ENCODE measurements around the gene HMCN2. TPM values are rescaled to one million over a fixed set of nuclear protein-coding genes. Genes with fewer than 3 reads are reported as not detected.

HMCN2 gene
- total RNA-seq, 4 donors from 2014 or later = 1.3 to 6.3 (median 3.5) TPM

DNA sequence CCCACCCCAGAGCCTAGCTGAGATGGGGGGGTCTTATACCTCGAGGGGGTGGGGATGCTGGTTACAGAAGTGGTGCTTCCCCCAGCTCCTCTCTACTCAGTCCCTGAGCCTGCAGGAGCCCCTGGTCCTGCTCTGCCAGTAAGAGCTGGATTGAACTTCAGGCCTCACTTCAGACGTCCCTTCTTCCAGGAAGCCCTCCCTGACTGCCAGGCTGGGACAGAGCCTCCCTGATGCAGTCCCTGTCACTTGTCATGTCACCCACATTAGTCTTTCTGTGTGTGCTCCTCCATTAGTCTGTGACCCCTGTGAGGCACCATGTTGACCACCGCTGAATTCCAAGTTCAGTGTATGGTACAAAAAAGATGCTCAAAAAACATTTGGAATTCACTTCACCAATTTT, 100.5 kb downstream of the HMCN2 start:
- Histone ChIP-seq H3K27me3 (peaks cover 3% of the 10 kb centered on the region), H3K9me3 (no peaks in the 10 kb centered on the region), H3K4me1 (no peaks in the 10 kb centered on the region), H3K27ac (no peak overlapping the region), H3K4me3 (no peak overlapping the region), H3K36me3 (no peaks in the 10 kb centered on the region)
- TF ChIP-seq POLR2AphosphoS5 (IDR thresholded peaks at IDR 0.05) = no peak
- no peak for TF ChIP-seq EP300 (IDR thresholded peaks at IDR 0.05)
- TF ChIP-seq POLR2A (IDR thresholded peaks at IDR 0.05) = no peak
- TF ChIP-seq, protein P1, sequence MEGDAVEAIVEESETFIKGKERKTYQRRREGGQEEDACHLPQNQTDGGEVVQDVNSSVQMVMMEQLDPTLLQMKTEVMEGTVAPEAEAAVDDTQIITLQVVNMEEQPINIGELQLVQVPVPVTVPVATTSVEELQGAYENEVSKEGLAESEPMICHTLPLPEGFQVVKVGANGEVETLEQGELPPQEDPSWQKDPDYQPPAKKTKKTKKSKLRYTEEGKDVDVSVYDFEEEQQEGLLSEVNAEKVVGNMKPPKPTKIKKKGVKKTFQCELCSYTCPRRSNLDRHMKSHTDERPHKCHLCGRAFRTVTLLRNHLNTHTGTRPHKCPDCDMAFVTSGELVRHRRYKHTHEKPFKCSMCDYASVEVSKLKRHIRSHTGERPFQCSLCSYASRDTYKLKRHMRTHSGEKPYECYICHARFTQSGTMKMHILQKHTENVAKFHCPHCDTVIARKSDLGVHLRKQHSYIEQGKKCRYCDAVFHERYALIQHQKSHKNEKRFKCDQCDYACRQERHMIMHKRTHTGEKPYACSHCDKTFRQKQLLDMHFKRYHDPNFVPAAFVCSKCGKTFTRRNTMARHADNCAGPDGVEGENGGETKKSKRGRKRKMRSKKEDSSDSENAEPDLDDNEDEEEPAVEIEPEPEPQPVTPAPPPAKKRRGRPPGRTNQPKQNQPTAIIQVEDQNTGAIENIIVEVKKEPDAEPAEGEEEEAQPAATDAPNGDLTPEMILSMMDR (IDR thresholded peaks at IDR 0.05) = no peak
- DNase-seq (ENCODE audit: low spot score in 2 of 2) = no peak
- WGBS = 86% methylated on average over 2 of the region's 3 CpGs

DNA sequence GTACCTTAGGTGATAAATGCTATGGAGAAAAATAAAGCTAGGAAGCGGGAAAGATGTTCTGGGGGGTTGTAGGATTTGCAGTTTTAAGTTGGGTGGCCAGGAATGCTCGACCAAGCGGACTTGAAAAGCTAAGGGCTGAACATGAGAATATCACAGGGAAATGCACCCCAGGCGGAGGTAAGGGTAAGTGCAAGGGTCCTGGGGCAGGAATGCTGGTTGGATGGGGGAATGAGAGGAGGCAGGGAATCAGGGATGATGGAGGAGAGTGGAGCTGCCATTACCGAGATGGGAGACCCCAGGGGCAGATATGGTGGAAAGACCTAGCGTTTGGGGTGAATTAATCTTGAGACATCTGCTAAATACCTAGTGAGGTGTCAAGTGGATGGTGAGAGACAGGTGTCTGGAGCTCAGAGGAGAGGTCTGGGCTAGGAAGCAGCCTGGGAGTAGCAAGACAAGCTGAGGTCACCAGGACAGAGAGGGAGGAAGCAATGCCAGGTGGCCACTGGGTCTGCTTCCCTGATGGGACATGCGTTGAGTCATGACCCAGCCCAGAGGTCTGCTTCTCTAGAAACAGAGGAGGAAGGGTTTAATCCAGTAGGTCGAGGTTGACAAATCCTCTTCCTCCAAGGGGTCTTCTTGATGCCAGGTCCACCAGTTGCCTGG, 101.5 kb downstream of the HMCN2 start:
- Histone ChIP-seq H3K9me3 (no peaks in the 10 kb centered on the region), H3K36me3 (no peaks in the 10 kb centered on the region), H3K4me1 (no peaks in the 10 kb centered on the region), H3K27me3 (no peaks in the 10 kb centered on the region), H3K4me3 (no peak overlapping the region), H3K27ac (no peak overlapping the region)
- TF ChIP-seq POLR2A (IDR thresholded peaks at IDR 0.05) = no peak
- TF ChIP-seq EP300 (IDR thresholded peaks at IDR 0.05) = no peak
- TF ChIP-seq, protein P1 (IDR thresholded peaks at IDR 0.05) = no peak
- TF ChIP-seq POLR2AphosphoS5 (IDR thresholded peaks at IDR 0.05) = no peak
- 88% methylated on average over 8 of the region's 8 CpGs for WGBS
- no peak for DNase-seq (ENCODE audit: low spot score in 2 of 2)

DNA sequence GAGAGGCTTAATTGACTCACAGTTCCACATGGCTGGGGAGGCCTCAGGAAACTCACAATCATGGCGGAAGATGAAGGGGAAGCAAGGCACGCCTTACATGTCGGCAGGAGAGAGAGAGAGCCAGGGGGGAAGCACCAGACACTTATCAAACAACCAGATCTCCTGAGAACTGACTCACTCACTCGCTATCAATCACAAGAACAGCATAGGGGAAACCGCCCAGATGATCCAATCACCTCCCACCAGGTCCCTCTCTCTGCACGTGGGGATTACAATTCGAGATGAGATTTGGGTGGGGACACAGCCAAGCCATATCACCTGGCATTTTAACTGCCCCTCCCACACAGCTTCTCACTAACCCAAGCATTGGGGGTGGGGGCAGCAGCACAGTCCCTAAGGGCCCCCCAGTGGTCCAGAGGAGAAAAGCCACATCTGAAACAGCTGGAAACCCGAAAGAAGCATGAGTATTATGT, 103.1 kb downstream of the HMCN2 start:
- no peak overlapping the region for H3K4me3 ChIP-seq
- no peaks in the 10 kb centered on the region for H3K9me3 ChIP-seq
- H3K36me3 ChIP-seq = no peaks in the 10 kb centered on the region
- H3K27me3 ChIP-seq = no peaks in the 10 kb centered on the region
- H3K4me1 ChIP-seq = no peaks in the 10 kb centered on the region
- no peak for TF ChIP-seq POLR2A (IDR thresholded peaks at IDR 0.05)
- TF ChIP-seq POLR2AphosphoS5 (IDR thresholded peaks at IDR 0.05) = no peak
- TF ChIP-seq, protein P1 (IDR thresholded peaks at IDR 0.05) = no peak
- no peak for TF ChIP-seq EP300 (IDR thresholded peaks at IDR 0.05)
- no peak for DNase-seq (ENCODE audit: low spot score in 2 of 2)
- WGBS = 60% methylated on average over 8 of the region's 8 CpGs
- no peak overlapping the region for H3K27ac ChIP-seq

DNA sequence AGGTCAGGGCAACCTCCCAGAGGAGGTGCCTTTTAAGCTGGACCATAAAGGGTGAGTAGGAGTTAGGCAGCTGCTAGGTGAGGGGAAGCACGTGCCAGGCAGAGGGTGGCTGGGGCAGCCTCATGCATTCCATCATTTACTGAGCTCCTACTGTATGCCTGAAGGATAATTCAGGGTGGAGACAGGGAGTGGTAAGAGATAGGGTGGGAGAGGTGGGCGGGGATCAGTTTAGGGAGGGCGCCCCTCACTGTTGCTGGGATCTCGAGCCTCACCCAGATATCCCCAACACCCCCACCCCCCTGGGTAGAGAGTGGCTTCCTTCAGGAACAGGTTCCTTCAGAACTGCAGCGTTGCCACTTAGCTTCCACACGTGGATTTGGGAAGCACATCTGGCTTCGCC, 104.7 kb downstream of the HMCN2 start:
- H3K4me1 ChIP-seq = no peaks in the 10 kb centered on the region
- H3K9me3 ChIP-seq = no peaks in the 10 kb centered on the region
- no peak for DNase-seq (ENCODE audit: low spot score in 2 of 2)
- H3K4me3 ChIP-seq = no peak overlapping the region
- no peaks in the 10 kb centered on the region for H3K27me3 ChIP-seq
- WGBS = 64% methylated on average over 4 of the region's 7 CpGs
- TF ChIP-seq, protein P1 (IDR thresholded peaks at IDR 0.05) = no peak
- TF ChIP-seq POLR2A (IDR thresholded peaks at IDR 0.05) (no peak), EP300 (IDR thresholded peaks at IDR 0.05) (no peak), POLR2AphosphoS5 (IDR thresholded peaks at IDR 0.05) (no peak)
- no peaks in the 10 kb centered on the region for H3K36me3 ChIP-seq
- H3K27ac ChIP-seq = no peak overlapping the region

DNA sequence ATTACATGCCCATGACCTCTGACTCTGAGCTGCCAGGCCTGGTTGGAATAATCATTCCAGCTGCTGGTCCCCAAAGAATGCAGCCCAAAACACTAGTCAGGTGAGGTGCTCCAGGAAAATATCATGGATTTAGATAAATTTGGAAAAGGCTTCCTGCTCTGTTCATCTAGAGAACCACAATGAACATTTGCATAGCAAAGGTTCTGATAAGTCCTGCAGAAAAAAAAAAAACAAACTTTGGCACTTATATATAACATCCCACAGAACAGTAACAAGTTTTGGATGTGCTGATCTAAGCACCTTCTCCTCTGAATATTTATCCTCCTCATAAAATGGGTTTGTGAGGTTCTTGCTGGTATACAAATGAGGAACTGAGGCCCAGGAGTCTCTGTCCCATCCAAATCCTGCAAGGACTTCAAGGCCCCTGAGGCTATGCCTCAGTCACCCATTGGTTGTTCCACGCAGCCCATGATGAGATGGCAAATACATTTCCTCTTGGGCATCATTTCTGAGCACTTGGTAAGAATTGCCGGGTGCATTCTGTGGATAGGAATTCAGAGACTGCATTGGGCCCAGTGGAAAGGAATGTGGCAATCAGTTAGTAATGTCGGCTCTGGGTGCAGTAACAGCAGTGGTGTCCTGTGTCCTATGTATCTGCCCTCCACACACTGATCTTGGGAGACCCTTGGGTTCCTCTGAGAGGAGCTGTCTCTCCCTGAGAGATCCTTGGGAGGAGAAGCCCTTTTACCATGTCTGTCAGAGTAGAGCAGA, 105.8 kb downstream of the HMCN2 start:
- Histone ChIP-seq H3K4me1 (no peaks in the 10 kb centered on the region), H3K9me3 (no peaks in the 10 kb centered on the region), H3K36me3 (no peaks in the 10 kb centered on the region), H3K4me3 (no peak overlapping the region), H3K27ac (no peak overlapping the region), H3K27me3 (no peaks in the 10 kb centered on the region)
- 83% methylated on average over 3 of the region's 3 CpGs for WGBS
- DNase-seq (ENCODE audit: low spot score in 2 of 2) = no peak
- no peak for TF ChIP-seq EP300 (IDR thresholded peaks at IDR 0.05)
- TF ChIP-seq, protein P1 (IDR thresholded peaks at IDR 0.05) = no peak
- no peak for TF ChIP-seq POLR2A (IDR thresholded peaks at IDR 0.05)
- no peak for TF ChIP-seq POLR2AphosphoS5 (IDR thresholded peaks at IDR 0.05)

Data from suprapubic skin (tissue), 4 donors.